NCI-H2196 treated with DMSO at 0.1 percent for 48 hours (cell line): Measurements from ENCODE around the gene PARP4.
"Not testable (repeated sequence)": the region's sequence is repeated elsewhere in the genome, so short reads cannot be mapped to it uniquely, and the experiment has no call there.

Source experiments
- DNase-seq: peaks from one replicate; lab custom pipeline; 2025; ENCODE audit not compliant: unreplicated experiment; lab: John Stamatoyannopoulos, UW

The PARP4 gene

DNA sequence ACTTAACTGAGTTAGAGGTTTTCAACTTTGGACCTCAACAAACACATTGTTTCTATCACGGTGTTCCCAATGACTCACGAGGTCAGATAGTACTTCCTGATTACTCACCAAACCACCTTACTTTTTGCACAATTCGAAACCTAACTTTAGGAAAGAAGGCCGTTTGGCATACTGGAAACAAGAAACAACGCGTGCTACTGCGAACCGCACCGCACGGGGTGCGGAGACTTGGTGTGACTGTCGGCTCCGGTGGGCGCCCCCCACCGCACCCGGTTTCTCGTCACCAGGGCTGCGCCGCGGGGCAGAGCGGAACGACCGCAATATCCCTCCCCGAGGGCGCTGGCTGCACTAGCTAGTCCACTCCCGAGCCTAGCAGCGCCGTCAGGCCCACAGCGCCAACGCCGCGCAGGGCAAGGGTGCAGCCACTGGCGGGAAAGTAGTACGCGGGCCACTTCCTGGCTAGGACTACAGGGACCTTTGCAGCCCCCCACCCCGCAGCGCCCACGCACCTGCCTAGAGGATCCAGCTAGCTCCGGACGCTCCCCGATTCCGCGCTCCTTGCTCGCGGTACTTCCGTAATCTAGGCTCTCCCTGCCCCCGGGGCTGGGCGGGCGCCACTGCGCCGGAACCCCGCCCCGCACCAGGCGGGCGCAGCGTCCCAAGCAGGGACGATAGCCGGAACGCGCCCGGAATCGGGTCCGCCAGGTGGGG is at the start of gene PARP4:
TSS of gene PARP4 (minus strand) at position 582 of the 711 bp plus-strand sequence. CDS start 9,002 bp downstream, outside the sequence.
- peak; percentile 4 for DNase-seq

DNA sequence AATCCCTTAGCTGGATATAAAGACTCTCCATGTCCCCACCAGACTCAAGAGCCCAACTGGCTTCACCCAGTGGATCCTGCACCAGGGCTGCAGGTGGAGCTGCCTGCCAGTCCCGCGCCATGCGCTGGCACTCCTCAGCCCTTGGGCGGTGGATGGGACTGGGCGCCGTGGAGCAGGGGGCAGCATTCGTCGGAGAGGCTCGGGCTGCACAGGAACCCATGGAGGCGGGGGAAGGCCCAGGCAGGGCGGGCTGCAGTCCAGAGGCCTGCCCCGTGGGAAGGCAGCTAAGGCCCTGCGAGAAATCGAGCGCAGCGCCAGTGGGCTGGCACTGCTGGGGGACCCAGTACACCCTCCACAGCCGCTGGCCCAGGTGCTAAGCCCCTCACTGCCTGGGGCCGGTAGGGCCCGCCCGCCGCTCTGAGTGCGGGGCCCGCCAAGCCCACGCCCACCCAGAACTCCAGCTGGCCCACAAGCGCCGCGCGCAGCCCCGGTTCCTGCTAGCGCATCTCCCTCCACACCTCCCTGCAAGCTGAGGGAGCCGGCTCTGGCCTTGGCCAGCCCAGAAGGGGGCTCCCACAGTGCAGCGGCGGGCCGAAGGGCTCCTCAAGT is 48.1 kb upstream of the PARP4 start:
- DNase-seq: not testable (repeated sequence)

DNA sequence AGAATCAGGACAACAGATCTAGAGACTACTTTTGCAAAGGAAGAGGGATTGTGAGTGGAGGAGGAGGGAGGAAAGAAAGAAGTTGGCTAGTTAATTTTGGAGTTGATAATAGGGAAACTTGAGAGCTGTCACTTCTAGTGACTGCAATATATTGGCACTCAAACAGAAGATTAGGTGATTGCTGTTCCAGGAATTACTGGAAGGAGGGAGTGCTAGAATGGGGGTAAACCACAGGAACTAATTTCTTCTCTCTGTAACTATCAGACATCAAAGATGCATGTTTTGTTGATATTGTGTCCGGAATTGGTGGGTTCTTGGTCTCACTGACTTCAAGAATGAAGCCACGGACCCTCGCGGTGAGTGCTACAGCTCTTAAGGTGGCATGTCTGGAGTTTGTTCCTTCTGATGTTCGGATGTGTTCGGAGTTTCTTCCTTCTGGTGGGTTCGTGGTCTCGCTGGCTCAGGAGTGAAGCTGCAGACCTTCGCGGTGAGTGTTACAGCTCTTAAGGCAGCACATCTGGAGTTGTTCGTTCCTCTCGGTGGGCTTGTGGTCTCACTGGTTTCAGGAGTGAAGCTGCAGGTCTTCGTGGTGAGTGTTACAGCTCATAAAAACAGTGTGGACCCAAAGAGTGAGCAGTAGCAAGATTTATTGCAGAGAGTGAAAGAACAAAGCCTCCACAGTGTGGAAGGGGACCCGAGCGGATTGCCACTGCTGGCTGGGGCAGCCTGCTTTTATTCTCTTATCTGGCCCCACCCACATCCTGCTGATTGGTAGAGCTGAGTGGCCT is 47.0 kb upstream of the PARP4 start:
- not testable (repeated sequence) for DNase-seq

DNA sequence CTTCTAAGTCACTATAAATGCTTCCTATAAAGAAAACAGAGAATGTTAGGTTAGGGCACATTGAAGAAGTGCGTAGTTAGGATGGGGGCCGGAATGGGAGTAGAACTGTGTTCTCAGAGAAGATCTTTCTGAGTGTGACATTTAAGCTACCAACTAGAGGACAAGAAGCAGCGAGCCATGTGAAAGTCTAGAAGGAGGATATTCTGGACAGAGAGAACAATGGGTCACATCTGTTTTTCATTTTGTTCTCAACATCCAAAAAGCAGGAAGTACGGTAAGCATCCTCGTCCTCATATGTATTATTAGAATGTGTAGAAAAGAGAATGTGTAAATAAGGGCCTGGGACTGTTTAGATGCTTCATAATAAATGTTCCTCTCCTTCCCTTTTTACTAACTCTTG is 44.5 kb upstream of the PARP4 start:
- DNase-seq: no peak

DNA sequence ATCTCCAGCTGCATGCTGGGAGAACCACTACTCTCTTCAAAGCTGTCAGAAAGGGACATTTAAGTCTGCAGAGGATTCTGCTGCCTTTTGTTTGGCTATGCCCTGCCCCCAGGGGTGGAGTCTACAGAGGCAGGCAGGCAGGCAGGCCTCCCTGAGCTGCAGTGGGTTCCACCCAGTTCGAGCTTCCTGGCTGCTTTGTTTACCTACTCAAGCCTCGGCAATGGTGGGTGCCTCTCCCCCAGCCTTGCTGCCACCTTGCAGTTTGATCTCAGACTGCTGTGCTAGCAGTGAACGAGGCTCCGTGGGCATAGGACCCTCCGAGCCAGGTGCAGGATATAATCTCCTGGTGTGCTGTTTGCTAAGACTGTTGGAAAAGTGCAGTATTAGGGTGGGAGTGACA is 41.3 kb upstream of the PARP4 start:
- not testable (repeated sequence) for DNase-seq

DNA sequence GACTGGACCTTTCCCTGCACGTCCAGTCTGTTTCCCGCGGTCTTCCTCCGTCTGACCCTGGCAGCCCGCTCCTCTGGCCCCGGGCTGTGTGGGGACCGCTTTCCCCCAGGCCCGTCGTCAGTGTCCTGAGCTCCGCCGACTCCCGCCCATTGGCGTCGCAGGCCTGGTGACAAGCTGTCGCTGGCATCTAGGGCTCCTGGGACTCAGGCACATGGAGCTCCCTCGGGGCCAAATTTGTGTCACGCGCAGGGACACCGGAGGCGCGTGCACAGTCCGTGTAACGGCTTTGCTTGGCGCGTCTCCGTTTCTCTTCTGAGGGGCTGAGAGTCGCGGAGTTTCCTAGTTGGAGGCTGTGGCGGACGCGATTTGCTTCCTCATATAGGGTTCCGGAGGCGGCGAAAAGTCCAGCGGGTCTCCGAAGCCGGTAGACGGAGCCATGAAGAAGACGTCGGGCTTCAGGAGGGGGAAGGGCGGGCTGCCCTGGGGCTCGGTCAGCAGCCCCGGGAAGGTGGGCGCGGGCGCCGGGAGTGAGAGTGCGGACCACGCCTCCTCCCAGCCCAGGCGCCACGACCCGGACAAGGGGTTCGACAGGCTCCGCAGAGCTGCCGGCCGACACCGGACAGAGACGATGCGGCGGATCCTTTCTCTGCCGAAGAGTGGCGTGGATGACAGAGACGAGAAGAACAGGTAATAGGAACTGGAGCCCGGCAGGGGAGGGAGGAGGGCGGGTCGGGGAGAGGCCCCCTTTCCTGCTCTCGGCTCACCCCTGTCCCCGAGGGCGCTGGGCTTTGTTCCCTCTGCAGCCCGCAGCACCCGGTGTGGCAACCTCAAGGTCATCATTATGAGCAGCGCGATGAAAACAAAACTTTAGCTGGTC is 29.1 kb upstream of the PARP4 start:
- DNase-seq: not testable (repeated sequence)

DNA sequence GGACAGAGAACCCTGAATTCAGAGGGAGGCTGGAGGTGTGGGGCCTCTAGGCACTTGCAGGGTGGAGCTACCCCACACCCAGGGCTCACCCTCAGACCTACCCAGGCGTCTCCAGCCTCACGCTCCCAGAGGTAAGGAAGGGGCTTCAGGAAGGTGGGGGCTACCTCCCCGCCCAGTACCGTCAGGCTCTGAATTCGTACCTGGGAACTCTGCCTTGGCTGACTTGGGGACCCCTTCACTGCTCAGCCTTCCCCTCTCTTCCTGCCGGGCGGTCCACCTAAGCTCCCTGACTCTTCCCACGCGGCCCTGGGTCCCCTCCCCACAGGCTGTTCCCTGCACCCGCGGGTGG is 28.5 kb upstream of the PARP4 start:
- no peak for DNase-seq

DNA sequence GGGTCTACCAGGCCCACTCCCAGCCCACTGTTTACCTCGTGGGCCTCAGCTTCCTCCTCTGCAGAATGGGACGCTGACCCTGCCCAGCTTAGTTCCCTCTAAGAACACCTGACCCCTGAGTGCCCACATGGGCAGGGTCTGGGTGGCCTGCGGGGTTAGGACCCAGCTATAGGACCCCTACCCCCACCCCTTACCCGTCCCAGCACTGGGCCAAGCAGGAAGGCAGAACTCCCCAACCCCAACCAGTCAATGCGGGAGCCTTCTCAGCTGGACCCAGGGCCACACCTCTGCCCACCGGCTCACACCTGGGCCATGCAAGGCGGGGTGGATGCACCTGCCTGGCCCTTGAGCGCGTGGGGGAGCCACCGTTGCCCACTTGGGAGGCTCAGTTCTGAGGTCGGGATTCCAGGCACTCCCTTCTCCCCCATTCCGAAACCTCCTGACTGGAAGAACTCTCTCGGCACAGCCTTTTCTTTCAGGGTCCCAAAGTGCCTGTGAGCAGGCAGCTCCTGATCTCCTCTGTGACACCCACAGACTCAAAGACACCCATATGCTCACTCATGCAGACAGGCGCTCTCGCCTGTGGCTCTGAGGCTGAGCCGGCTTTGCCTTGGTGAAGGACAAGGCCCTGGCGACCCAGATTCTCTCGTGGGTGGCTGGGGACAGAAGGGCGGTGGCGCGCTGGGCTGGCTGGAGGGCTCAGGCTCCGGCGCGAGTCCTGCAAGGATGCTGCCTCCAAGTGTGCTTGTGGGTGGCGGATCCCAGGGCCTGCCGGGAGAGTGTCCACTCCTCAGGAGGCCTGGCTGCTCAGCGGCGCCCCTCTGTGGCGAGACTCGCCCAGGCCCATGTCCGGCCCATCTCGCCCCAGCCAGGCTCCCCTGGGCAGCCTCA is 27.9 kb upstream of the PARP4 start:
- no peak for DNase-seq

DNA sequence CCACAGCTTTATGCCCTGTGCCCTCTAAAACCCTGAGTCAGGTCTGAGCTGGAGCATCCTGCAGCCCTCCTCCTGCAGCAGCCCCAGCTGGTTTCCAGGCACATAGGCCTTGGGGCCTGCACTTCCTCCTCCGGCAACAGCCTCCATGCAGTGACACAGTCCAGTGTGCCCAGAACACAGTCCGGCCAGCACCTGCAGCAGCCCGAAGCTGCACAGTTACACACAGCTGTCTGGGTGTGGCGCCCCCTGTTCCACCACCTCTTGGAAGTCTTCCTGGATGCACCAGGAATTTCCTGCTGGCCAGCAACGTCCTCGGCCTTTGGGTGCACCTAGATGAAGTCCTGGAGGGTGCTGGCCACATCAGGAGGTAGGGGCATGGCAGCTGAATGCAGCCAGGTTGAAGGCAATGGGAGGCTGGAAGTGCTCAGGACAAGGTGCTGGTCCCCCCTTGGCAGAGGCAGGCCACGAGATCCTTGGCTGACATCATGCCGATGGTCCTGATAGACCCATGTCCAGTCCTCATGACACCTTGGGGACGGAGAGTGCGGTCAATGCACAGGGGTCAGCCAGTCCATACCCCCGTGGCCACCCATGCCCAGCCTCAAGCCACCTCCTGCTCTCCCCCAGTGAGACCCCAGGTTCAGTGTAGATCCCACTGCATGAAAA is 27.1 kb upstream of the PARP4 start:
- DNase-seq: no peak

DNA sequence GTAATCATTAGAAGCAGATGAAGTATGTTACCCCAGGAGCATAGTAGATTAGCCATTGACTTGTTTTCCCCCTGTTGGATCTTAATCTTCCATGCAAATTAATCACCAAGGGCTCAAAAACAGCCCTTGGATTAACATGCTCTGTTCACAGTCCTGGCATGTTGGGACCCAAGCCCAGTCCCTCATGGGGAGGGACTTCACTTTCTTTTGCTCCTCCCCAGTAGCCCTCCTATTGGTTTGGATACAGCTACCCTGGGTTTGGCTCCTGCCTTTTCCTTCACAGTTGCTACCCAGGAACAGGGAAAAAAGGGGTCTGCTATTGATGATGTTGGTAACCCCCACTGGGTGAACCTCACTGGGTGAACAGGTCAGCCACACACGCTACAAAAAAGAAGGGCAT is 16.9 kb upstream of the PARP4 start:
- DNase-seq: no peak

DNA sequence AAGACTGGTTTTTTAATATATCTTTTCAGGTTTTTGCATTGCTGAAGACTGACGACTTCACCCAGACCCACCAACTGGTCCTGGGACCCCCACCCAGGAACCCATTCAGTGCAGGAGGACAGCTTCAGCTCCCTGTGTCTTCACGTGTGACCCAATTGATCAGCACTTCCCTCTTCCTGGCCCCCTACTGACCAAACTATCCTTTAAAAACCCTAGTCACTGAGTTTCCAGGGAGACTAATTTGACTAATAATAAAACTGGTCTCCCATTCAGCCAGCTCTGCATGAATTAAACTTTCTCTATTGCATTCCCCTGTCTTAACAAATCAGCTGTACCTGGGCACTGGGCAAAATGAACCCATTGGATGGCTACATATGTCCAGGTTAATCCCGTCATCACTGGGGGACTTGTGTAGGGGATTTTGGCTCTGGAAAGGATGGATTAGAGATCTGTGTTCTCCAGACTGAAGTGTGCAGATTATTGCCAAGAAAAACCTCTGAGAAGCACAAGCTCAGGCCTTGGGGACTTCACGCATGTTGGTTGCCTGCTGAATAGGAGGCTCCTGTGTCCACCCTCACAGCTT is 16.3 kb upstream of the PARP4 start:
- no peak for DNase-seq

DNA sequence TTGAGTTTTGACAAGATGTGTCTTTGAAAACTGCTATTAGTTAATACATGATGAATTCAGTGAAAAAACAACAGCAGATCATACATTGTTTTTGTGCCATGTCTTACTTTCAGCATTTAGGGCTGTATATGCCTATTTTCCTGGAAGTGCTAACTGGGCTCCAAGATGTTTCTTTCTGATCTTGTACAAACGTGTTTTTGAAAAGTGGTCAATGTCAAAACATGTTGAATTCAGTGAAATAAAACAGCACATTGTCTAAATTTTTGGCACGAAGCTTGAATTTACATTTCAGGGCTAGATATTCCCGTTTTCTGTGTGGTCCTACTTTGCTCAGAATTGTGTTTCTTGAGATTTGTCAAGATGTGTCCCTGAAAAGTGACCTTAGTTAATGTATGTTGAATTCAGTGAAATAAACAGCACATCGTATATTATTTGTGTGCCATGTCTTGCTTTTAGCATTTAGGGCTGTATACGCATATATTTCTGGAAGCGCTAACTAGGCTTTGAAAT is 14.7 kb upstream of the PARP4 start:
- no peak for DNase-seq

DNA sequence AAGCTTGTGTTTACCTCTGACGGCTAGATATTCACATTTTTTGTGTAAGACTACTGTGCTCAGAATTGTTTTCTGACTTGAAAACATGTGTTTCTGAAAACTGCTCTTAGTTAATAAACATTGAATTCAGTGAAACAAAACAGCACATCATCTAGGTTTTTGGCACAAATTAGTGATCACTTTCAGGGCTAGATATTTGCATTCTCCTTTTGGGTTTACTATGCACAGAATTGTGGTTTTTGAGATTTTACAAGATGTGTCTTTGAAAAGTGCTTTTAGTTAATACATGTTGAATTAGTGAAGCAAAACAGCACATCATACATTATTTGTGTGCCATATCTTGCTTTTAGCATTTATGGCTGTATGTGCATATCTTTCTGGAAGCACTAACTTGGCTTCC is 8.2 kb upstream of the PARP4 start:
- DNase-seq: no peak

DNA sequence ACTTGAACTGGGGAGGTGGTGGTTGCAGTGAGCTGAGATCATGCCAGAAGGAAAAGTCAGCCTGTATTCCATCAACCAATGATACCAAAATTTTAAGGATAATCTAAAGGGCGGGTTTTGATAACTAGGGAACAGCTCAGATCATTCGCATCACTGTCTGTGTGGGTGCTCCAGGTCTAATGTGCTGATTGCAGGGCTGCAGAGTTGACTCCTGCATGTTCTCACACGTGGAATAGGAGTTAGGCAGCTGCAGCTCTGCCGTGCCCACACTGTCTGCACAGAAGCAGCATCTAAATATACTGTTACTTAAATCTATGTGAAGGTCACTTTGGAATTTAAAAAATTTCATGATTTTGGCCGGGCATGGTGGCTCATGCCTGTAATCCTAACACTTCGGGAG is 4.3 kb upstream of the PARP4 start:
- no peak for DNase-seq

DNA sequence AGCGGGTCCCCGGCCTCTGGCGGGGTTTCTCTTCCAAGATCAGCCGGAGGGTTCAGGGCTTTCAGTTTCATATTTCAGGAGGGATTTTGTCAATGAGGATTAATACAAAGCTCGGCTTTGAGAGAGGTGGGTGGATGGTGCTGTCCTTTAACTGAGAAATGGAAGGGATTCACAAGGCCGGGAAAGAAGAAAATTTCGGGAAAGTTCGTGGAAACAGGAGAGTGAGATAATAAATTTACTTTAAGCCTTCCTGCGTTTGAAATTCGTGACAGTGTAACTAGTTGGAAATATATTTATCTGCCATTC is 283 bp upstream of the PARP4 start:
- DNase-seq: no peak

DNA sequence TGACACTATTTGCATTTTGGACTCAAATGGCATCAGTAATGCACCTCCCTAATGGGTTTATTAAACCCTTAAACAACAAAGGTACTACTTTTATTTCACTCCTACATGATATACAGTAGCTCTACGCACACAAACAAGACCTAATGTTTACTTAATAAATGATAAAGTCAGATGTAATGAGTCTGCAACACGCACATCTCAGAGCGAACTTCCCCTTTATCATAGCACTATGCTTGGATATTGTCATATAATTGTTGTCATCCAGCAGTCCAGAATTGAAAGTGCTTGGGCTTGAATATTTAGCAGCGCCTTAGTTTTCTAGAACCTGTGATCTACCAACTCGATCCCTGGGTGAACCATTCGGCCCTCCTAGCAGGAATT is 772 bp downstream of the PARP4 start:
- no peak for DNase-seq

DNA sequence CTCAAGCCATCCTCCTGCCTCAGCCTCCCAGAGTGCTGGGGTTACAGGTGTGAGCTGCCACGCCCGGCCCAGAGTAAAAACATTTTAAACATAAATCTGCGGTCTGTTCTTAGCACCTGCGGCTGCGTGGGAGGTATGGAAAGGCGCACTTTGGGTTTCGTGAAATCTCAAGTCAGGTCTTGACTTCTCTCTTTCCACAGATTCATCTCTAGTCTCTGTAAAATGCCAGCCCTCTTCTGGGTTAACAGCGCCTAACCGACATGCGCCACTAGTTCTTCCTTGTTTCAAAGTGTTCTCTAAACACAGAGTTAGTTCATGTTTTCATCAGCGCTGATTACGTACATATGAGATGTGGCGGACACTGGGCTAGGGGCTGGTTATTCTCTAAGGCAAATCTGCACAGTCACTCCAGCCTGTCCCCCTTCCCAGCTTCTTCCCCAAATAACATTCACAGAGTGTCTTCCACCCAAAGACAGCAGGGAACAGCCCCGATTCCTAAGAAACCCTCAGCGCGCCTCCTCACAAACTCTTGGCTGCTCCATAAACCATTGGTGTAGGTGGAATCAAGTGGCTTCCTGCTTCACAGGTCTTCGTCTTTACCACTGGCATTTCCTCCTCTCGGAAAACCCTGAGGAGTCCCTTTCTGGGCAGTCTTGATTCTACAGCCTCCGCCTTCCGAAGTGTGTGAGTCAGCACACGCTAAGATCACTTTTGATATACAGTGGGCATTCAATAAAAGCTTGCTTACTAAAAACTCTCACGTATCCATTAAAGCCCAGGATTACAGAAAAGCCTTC is 1.4 kb downstream of the PARP4 start:
- DNase-seq: no peak

DNA sequence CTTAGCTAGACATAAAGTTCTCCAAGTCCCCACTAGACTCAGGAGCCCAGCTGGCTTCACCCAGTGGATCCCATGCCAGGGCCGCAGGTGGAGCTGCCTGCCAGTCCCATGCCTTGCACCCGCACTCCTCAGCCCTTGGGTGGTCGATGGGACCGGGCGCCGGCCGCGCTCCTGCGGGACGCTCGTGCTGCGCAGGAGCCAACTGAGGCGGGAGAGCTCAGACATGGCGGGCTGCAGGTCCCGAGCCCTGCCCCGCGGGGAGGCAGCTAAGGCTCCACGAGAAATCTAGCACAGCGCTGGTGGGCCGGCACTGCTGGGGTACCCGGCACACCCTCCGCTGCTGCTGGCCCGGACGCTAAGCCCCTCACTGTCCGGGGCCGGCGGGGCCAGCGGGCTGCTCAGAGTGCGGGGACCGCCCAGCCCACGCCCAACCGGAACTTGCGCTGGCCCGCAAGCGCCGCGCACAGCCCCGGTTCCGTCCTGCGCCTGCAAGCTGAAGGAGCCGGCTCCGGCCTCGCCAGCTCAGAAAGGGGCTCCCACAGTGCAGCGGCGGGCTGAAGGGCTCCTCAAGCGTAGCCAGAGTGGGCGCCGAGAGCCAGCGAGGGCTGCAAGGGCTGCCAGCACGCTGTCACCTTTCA is 5.8 kb downstream of the PARP4 start:
- DNase-seq: no peak
